ENCODE results near the gene YIPF1.

DNA sequence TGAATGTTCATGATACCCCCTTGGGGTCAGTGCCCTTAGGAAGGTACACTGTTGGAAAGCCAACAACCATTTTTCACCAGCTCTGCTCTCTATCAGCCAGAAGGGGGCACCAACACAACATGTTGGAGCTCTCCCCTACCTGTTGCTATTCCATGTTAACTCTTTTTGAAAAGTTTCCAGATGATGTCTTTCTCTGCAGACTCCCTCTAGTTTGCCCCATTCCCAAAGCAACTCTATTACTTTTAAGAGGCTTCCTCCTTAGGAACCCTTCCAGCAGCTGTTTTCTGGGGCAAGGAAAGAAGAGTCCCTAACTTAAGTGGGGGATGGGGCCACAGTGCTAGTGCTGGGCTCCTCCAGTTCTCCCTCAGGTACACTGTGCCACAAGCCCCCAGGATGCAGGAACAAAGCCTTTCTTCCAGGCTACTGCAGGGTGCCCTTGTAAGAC lies 28.6 kb downstream of the YIPF1 start:
- TF ChIP-seq POLR2AphosphoS5 (IDR thresholded peaks at IDR 0.05; ENCODE audit: low read depth, low read length) (no peak), POLR2A (IDR thresholded peaks at IDR 0.05; ENCODE audit: low read depth, low read length) (no peak), TAF1 (IDR thresholded peaks at IDR 0.05; ENCODE audit: borderline replicate concordance, low read depth, low read length) (no peak)

Measured in GM12892 (cell line).